GM21825 (cell line): ENCODE data around the gene AQP7.
A peak's percentile ranks its signal among the peaks of the same experiment; 100 is the strongest.
"Not testable (repeated sequence)": the region's sequence is repeated elsewhere in the genome, so short reads cannot be mapped to it uniquely, and the experiment has no call there.

ENCODE experiments used
- ATAC-seq: cut with Tn5 transposase; IDR thresholded peaks from one replicate; pipeline ENCODE4 v1.9.1; 2021; ENCODE audit warnings: mild to moderate bottlenecking, moderate library complexity; ENCODE audit not compliant: unreplicated experiment

The AQP7 gene

DNA sequence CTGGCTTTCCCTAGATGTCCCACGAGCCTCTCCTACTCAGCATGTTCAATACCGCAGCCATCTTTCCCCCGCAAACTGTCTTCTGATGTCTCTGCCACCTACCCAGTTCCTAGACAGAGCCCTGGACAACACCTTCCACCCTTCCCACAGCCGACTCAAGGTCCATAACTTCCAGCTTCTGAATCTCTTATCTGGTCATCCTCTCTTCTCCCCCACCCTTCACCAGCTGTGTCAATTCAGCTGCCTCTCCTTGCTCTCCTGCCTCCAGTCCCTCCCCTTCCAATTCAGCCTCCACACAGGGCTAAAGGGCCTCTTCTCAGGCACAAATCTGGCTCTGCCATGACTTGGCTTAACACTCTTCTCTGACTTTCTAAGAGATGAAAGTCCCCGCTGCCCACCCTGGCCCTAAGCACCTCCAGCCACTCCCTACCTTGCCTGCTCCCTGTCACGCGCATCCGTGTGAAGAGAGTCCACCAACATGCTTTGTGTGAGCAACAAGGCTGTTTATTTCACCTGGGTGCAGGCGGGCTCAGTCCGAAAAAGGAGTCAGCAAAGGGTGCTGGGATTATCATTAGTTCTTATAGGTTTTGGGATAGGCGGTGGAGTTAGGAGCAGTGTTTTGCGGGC lies 25.2 kb downstream of the AQP7 start:
- no peak for ATAC-seq

- no peak for ATAC-seq
Observed at GRCh38 chr9:33375841-33376321, 26.5 kb downstream of the AQP7 start.

DNA sequence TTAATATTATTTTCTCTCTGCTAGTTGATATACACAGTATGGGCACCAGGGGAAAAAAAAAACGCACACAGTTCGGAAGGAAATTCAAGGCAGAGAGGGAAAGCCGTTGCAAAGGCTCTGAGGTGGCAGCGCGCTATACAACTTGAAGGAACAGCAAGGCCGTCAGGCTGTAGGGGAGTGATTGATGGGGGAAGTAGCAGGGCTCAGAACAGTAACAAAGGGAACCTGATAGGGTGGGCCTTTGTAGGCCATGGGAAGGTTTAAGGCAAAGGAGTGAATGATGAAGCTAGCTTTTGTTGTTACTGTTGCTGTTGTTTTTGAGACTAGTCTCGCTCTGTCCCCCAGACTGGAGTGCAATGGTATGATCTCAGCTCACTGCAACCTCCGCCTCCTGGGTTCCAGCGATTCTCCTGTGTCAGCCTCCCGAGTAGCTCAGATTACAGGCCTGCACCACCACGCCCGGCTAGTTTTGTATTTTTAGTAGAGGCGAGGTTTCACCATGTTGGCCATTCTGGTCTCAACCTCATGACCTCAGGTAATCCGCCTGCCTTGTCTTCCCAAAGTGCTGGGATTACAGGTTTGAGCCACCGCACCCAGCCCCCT lies 27.0 kb downstream of the AQP7 start:
- ATAC-seq, result no peak

- peak; percentile 59 for ATAC-seq
Observed at GRCh38 chr9:33374634-33375237, 27.6 kb downstream of the AQP7 start.

- ATAC-seq, result no peak
Observed at GRCh38 chr9:33374190-33374589, 28.2 kb downstream of the AQP7 start.

DNA sequence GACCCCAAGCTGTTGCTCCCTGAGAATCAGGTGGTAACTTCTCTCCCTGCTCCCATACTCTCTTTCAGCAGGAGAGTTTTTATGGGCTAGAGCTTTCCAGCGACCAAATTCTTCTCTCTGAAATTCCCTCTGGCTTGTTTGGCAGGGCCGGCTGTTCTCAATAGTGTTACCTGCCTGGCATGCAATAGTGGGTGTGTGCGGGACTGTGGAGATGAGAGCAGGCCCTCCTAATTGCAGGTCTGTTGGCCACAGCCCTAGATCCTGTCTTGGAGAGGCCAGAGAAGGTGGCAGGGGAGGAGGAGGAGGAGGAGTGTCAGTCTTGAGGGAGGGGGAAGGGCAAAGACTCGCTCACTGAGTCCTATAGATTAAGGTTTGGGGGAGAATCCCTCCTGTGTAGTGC lies 29.5 kb downstream of the AQP7 start:
- ATAC-seq, result no peak

GRCh38 chr9:33366979-33367480 lies 35.3 kb downstream of the AQP7 start:
- ATAC-seq, result no peak

GRCh38 chr9:33364814-33365213 lies 37.6 kb downstream of the AQP7 start:
- not testable (repeated sequence) for ATAC-seq

DNA sequence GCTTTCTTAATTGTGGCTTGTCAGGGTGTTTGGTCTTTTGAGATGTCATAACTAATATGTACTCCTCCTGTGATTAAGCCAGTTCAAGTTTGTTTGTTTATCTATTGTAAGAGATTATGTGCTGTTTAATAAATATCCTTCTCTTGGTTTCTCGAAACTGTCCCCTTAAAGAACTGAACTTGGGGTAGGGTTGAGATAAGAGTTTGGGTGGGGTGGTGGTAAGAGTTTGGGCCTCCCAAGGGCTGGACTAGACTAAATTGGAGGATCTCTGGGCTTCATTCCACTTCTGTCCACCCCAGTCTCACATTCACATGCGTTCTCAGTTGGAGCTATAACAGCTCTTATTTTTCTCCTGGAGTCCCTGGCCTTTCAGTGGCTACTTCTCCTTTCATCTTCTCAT lies 38.2 kb downstream of the AQP7 start:
- no peak for ATAC-seq

DNA sequence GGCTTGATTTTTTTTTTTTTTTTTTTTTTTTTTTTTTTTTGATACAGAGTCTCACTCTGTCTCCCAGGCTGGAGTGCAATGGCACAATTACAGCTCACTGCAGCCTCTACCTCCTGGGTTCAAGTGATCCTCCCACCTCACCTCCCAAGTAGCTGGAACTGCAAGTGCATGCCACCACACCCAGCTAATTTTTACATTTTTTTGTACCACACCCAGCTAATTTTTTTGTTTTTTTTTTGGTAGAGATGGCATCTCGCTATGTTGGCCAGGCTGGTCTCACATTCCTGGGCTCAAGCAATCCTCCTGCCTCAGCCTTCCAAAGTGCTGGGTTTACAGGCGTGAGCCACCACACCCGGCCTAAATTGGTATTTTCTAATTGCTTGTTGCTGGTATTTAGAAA lies 43.7 kb downstream of the AQP7 start:
- not testable (repeated sequence) for ATAC-seq

DNA sequence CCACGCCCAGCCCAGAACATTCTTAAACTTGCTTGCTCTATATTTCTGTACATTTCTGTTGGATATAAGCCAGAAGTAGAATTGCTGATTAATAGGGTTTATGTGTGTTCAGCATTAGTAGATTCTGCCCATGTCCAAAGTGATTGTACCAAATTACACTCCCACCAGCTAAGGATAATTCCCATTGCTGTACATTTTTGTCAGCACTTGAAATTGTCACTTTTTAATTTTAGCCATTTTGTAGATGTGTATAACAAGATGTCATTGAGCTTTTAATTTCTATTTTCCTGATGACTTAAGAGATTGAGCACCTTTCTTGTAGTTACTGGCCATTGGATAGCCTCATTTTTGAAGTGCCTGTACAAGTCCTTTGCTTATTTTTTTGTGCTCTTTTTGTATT lies 46.4 kb downstream of the AQP7 start:
- no peak for ATAC-seq

- ATAC-seq, result no peak
Observed at GRCh38 chr9:33354651-33355211, 47.6 kb downstream of the AQP7 start.

GRCh38 chr9:33351547-33351946 lies 50.8 kb downstream of the AQP7 start:
- no peak for ATAC-seq

GRCh38 chr9:33350310-33350709 lies 52.1 kb downstream of the AQP7 start:
- ATAC-seq, result no peak

- ATAC-seq, result no peak
Observed at GRCh38 chr9:33349743-33350142, 52.6 kb downstream of the AQP7 start.

DNA sequence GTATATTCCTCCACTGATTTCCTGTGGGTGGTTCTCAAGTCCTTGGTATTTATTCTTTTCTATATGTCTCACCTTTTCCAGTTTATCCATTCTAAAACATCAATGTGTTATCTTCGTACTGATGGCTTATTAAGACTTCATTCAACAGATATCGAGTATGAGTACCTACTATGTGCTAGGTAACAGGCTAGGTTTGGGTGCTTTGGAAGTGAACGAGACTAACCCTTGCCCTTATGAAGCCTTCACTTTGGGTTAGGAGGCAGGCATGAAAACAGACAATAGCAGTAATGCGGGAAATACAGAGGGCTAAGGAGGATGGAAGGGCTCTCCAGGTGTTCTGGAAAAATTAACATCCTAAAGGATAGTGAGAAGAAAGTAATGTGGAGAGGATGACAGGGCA lies 53.4 kb downstream of the AQP7 start:
- ATAC-seq, result no peak

GRCh38 chr9:33346564-33346963 lies 55.8 kb downstream of the AQP7 start:
- ATAC-seq, result no peak

- no peak for ATAC-seq
Observed at GRCh38 chr9:33344145-33344544, 58.2 kb downstream of the AQP7 start.

- no peak for ATAC-seq
Observed at GRCh38 chr9:33341182-33341581, 61.2 kb downstream of the AQP7 start.

DNA sequence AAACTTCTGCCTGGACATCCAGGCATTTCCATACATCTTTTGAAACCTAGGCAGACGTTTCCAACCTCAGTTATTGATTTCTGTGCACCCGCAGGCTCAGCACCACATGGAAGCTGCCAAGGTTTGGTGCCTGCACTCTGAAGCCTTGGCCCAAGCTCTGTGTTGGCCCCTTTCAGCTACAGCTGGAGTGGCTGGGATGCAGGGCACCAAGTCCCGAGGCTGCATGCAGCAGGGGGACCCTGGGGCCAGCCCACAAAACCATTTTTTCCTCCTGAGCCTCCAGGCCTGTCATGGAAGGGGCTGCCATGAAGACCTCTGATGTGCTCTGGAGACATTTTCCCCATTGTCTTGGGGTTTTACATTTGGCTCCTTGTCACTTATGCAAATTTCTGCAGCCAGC lies 62.2 kb downstream of the AQP7 start:
- ATAC-seq, result no peak
